NOMO-1 treated with DMSO at 0.1 percent for 48 hours (cell line): ENCODE results near the gene RNF13.
"Not testable (repeated sequence)": the region's sequence is repeated elsewhere in the genome, so short reads cannot be mapped to it uniquely, and the experiment has no call there.

Experiments
- DNase-seq: peaks from one replicate; lab custom pipeline; 2025; ENCODE audit not compliant: unreplicated experiment; lab: John Stamatoyannopoulos, UW

The RNF13 gene

DNA sequence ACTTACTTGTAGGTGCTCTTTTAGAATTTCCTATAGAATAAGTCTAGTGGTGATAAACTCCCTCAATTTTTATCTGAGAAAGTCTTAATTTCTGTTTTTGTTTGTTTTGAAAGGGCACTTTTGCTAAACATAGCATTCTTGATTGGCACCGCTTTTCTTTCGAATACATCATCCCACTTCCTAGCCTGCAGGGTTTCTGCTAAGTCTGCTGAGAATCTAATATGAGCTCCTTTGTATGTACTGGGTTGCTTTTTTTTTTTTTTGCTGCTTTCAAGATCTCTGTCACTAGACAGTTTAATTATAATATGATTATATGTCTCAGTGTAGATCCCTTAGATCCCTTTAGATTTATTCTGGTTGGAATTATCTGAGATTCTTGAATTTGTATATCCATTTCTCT, 136.2 kb downstream of the RNF13 start:
- DNase-seq: no peak

DNA sequence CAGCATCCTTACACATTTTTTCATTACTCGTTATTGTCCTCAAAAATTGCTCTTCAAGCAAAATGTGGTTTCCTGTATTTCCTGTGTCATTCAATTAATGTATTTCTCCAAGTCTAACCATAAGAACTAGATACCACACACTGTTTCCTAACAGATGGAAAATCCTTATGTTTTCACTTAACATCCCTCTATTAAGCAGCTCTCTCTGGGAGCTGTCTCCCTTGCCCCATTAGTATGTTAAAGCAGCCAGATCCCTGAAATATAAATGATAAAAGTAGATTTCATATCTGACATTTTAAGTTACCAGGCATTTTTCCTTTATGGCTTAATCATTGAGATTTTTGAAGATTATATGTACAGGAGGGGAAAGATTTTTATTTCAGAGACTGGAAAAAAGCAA, 141.8 kb downstream of the RNF13 start:
- DNase-seq: no peak

DNA sequence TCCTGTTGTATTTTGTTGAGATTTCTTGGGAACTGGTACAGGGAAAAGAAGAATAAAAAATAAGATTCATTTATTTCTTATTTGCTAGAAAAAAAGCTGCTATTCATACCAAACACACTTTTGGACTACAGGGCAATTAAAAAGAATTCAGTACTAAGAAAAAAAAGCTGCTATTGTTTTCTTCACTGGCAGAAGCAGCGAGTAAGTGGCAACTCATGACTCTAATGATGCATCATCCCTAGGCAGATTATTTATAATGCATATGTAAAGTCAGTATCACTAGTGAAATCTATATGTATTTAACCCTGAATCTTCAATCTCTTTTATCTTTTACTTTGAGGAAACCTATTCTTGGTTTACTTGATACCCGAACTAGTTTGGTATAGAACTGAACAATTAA, 142.4 kb downstream of the RNF13 start:
- no peak for DNase-seq

DNA sequence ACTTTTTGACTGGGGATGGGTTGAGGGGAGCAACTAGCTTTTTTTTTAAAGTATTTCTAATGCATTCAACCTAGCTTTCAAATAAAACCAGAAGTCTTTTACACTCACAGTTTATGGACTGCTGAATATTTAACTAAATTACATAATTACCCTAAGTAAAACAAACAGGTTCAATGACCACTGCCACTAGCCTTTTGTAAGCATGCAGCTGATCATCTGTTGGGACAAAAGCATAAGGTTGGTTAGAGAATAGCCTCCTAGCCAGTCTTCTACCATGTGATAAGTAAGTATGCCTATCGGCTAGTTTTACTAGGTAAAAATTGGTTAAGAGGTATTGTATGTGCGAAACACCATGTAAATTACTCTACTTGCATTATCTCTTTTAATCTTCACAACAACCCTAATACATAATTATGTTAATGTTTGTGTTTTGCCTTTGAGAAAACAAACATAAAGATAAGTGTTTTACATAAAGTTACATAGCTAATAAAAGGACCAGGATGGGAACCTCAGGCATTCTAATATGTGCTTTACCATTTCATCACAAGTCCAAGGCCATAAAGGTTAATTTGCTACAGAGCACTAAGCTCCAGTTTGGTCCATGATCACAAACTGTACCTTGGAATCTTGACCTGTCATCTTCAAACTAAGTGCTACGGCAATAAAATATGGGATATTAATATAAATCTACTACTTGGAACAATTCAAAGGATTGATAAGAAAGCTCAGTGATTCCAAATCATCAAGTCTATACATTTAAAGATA, 144.5 kb downstream of the RNF13 start:
- DNase-seq: no peak

DNA sequence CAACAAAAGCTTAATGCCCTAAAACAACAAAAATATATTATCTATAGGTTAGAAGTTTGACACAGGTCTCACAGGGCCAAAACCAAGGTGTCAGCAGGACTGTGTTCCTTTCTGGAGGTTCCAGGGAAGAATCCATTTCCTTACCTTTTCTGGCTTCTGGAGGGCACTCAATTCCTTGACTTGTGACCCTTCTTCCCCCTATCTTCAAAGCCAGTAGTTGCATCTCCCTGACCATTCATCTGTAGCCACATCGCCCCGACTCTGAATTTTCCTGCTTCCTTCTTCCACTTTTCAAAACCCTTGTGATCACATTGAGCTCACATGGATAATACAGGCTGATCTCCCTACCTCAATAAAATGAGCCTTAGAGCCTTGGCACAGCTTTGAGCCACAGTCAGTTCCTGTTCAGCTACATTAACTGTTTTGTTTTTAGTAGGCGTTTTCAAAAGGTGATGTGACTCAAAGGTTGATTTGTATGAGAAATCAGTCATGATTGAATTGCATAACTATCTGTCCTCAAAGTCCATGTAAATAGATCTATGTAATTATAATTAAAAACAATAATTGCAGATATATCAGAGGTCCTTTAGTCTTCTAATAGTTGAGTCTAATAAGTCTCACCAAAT, 145.3 kb downstream of the RNF13 start:
- DNase-seq: no peak

DNA sequence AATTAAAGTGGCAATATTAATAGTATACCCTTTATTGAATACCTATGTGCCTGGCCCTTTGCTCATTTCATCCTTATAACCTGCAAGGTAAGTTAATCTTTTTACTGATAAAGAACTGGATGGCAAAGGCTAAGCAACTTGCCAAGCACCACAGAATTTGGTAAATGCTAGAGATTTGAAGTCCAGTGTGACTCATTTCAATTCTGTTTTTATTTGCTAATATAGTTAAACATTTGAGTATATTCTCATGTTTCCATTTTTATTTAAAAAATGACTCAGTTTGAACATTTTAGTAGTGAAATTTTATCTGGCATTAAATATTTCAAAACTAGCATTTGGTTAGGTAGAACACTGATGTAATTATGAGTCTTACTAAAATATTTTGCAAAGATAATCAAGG, 146.4 kb downstream of the RNF13 start:
- no peak for DNase-seq

DNA sequence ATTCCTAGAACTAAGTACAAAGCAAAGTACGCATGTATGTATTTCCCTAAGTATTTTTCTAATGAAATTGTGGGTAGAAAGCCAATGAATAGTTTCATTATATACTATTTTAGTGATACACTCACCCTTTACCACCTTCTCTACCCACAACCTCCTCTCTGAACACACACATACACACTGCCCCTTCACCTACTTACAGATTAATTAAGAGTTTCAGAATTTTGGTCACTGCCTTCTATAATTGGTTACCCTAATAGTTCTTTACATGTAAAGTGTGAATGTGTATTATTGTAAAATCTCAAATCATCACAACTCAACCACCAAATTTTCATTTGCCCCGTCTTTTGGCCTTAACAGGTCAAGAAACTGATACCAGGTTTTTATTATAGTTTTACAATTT, 150.5 kb downstream of the RNF13 start:
- no peak for DNase-seq

DNA sequence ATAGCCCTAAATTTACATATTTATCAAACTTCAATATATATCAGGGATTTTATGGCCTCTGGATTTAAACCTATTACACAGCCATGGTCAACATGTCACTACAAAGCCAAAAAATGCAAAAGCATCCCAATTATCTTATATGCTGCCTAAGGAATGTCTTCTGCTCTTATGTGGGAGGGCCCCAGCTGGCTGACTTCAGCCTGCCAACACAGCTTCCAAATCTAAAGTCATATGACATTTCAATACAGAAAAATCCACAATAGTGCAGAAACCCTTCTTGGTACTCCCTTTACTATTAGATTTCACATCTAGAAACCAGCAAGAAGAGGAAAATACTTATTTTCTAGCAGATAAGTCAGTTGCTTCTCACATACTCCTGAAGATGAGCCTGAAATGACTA, 151.3 kb downstream of the RNF13 start:
- DNase-seq: no peak

DNA sequence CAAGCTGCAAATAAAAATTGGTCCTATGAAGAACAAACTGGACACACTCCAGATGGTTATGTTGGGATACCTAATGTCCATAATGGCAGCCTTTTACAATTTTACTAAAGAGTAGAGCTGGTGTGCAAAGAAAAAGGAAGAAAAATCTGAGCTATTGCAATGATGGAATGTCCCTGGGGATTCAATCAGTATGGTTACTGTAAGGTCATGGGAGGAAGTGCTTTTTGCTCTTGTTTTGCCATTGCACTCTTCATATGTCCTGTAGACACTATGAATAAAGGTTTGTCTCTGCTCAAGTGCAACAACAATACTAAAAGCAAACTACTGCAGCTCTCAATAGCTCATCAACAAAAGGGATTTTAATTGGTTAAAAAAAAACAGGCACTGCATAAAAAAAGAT, 152.3 kb downstream of the RNF13 start:
- no peak for DNase-seq

DNA sequence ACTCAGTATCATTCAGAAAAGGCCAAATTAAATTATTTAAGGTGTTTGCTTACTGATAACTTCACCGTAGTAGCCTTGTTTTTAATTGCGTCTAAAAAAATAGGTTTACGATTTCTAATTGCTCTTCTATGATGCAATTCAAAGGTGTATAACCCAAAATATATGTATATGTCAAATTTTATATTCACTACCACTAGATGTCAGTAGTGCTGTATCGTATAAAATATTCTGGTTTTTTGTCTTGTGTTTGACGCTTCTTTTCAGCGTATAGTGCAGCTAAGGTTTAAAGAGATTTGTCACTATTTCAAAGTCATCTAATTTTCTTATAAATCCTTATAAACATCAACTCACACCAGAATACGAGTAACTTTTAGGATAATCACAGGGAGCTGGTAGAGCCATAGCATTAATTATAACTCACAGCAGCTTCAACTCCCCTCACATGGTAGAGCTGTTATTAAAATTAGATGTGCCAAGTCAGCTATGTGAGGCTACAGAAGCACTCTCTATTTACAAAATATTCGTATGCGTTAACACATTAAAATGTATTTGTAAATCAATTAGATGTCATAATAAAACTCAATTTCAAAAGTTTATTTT, 154.2 kb downstream of the RNF13 start:
- DNase-seq: peak; percentile 58

DNA sequence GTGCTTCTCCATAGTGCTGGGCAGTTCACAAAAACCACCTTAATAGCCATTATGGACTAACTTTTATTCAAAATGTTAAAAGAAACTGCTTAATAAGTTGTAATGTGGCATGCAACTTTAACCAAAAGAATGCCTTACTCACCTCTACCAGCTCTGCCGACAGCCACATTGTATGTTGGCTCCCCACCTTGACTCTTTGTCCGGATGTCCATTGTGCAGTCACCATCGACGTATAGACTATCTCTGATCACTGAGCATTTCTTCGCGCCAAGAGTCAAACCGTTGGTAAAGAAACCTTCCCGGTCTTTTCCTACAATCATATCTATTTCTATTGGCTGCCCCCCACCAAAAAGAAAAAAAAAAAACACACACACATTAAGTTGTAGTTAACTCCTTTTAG, 155.2 kb downstream of the RNF13 start:
- DNase-seq: no peak

DNA sequence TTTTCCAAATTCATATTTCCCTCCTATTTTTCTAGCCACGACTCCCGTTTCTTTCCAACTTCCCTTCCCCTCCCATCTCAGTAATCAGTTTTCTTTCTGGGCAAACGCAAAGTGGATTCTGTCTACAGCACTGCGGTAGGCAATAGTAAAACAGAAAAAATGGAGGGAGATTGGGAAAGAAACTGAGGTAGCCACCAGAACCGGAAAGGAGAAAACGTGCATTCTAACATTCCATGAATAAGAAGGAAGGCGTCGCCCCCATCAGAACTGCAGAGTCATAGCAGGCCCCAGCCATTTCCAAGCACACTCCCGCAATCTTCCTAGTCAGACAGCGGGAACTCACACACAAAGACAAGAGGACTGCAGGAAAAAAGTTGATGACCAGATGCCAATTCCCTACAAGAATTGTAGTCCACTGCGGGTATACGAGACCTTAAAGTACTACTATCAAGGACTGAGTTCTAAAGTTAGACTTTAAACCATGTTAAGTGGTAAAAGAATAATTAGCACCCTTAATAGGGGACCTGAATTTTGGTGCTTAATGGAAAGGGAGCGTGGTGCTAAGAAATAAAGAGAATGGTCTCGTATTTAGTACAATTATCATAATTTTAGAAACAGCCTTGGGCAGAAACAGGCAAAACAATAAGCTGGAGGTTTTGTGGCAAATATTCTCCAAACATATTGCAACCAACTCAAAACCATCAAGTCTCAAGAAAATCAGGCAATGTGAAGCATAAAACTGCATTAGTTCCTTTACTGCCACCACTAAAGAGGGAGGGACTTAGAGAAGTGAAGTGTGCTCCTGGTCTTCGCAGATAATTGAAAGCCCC, 156.3 kb downstream of the RNF13 start:
- no peak for DNase-seq

DNA sequence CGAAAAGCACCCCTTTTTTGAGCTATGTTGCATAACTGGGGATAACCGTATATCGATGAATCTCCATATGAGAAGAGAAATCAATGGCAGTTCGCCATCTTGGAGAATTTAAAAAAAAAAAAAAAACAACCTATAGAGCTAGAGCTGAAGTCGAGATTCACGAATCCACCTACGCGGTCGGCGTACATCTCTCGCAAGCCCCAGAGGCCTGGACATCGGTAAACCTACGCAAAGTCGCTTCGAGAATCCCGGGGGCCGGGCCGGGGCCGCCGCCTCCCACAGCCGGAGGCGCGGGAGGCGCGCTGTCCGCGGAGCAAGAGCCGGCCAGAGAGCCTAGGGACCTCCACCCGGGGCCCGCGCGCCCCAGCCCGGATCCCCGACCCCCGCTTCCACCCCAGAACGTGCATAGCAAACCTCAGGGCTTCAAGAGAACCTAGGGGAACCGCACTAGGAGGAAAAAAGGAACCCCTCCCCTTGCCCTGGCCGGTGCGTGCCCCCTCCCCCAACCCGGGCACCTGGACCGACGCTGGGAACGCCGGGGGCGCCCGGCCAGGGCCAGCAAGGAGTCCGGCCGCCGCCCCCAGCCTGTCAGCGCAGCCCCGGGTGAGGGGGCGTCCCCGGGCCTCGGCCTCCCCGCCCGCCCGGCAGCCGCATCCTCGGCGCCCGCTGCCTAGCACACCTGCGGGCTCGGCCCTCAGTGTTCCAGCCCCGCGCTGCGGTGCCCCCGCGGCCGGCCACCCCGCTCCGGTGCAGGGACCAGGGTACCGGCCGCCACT, 157.1 kb downstream of the RNF13 start:
- DNase-seq: peak; percentile 37

DNA sequence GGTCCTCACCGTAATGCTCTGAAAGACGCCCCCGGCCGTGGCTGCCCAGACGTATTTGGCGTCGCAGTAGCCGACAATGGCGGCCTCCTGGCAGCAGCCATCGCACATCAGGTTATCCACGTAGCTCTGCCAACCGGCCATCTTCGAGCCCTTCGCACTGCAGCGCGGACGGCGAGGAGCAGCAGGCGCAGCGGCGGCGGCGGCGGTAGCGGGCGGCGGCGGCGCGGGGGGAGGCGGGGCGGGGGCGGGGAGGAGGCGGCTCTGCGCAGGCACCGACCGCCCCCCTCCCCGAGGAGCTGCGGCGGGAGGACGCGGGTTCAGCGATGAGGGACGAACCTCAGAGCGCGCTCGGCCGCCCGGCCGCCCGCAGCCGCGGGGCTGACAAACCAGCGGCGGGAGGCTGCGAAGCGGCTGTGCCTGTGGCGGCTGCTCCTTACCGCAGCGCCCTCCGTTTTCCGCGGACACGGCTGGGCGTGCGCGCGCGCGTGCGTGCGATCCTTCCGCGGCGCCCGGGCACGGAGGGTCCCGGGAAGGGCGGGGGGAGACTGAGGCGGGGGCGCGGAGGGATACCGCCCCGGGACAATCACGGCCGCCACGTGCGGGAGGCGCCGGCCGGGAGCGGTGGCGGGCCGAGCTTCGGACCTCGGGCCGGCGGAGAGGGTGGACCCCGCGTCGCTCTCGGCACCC, 157.8 kb downstream of the RNF13 start, which contains the start of gene PFN2:
Gene PFN2, minus strand, starts transcription at position 180 of the 687 bp plus-strand sequence. Its CDS starts 39 bp downstream, at position 141.
- no peak for DNase-seq

DNA sequence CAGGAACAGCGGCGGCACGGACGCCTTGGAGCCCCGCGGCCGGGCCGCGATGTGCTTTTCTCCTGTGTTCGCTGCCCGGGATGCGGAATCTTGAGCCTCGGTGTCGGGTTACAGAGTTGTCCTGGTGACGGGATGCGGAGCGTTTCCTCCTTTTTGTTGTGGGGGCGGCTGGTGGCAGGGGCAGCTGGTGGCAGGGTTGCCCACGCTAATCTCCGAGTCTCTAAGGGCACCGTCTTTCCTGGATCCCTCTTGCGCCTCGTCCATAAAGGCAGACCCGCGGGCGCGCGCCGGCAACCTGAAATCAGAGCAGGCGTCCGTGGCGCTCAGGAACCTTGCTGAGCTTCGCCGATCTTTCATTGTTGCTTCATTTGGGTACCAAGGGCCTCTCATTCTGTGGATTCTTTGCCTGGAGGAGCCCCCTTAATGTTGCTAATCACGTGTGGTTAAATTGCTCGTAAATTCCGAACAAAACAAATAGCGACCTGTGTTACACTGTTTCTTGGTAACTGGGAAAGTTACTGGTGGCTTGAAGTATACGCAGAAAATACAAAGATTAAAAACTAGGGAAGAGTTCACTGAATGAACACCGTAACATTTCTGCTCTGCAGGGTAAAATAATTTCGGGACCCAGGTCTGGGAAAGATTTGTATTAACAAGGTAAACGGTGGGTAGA, 158.5 kb downstream of the RNF13 start:
- no peak for DNase-seq

DNA sequence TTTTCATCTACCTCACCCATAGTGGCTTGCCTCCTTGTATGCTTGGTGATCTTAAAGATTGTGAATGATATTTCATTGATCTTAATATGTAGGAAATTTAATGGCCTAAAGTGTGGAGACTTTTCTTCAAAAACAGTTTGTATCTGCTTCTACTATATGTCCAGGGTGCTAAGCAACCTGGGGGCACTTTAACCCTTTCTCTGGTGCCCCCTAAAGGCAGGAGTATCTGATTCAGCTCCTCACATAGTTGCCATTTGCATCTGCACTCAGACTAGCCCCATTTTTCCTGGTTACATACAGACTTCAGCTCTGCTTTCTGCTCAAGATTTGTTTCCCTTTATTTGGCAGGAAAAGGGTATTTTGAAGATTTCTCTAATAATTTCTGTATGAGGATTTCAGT, 162.9 kb downstream of the RNF13 start:
- DNase-seq: no peak

DNA sequence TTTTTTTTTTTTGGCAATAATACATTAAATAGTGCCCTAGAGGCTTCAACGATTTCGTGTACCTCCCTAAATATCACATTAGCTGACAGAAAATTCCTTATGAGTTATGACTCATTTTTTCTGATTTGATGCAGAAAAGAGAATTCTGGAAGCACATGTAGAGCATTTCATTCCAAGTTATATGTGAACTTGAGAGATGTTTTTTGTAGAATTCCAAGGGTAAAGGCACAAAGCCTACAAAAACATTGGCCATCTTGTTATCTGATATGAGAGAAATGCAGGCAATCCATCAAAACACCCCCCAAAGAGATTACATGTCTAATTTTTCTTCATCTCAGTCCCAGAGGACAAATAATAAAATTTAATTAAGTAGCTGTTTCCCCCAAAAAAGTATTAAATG, 164.4 kb downstream of the RNF13 start:
- DNase-seq: no peak

DNA sequence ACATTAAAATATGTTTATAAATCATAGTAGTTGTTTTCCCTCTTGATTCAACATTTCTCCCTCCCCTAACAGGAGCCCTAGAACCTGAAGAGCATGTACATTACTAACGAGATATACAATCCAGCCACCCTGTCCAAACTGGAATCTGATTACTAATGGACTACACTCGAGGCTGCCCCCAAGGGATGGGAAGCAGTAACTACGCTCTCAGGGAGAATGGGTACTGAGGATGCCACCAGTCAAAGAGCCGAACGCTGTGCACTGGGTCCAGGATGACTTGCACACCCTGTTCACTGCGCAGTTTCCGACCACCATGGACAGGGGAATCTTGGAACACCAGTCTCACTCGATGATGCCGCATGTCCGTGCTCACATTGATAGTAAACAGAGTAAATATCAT, 169.0 kb downstream of the RNF13 start:
- DNase-seq: not testable (repeated sequence)

DNA sequence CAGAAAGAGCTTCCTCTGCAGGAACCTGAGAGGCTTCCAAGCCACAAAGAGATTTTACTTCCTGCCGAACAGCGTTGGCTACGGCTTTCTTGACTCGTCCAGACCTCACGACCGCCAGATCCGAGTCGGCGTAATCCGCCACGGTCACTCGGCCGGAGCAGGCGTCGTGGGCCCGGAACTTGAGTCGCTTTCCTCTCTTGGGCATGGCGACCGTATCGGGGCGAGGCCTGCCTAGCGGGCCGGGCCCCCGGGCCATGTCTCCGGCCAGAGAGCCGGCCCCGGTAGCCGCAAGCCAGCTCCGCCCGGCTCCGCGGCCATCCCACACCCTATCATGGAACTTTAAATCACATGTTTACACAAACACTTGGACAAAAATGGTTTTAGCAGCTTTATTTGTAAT, 170.0 kb downstream of the RNF13 start:
- DNase-seq: not testable (repeated sequence)

DNA sequence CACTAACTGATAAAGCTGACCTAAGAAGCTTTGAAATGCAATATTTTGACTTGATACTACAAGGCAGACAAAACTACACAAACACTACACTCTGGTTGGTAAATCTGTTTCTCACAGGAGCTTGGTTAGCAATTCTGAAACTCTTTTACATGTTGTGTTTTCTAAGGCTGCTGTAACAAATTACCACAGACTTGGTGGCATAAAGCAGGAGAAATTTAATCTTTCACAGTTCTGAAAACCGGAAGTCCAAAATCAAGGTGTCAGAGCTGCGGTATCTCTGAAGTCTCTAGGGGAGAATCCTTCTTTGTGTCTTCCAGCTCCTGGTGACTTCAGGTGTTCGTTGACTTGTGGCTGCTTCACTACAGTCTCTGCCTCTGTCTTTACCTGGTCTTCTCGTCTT, 170.6 kb downstream of the RNF13 start:
- DNase-seq: no peak
